GM06990 (cell line): ENCODE data around the gene SPNS2.
"Not testable (repeated sequence)": the region's sequence is repeated elsewhere in the genome, so short reads cannot be mapped to it uniquely, and the experiment has no call there.

ENCODE experiments used
- DNase-seq: peaks from one replicate; pipeline ENCODE4 v3.0.0-alpha.2; 2011; ENCODE audit not compliant: insufficient read length; ENCODE audit errors: extremely low read depth
- H3K27me3 ChIP-seq: replicated peaks from 2 replicates; pipeline ENCODE4 v1.6.0; 2011; ENCODE audit warnings: low read length; ENCODE audit not compliant: control insufficient read depth, insufficient read depth
- H3K36me3 ChIP-seq: 2 replicates; pipeline ENCODE4 v1.5.1; 2011; ENCODE audit warnings: low read length; ENCODE audit not compliant: control insufficient read depth, insufficient read depth
- H3K4me3 ChIP-seq: replicated peaks from 2 replicates; pipeline ENCODE4 v1.5.1; 2011; ENCODE audit warnings: low read depth, mild to moderate bottlenecking, control low read depth, low read length
- CTCF ChIP-seq: IDR thresholded peaks from 2 replicates; pipeline ENCODE4 v1.5.1; 2011; ENCODE audit warnings: low read length, control low read depth, mild to moderate bottlenecking, inconsistent platforms; ENCODE audit not compliant: insufficient read depth, poor library complexity, severe bottlenecking

SPNS2 gene

DNA sequence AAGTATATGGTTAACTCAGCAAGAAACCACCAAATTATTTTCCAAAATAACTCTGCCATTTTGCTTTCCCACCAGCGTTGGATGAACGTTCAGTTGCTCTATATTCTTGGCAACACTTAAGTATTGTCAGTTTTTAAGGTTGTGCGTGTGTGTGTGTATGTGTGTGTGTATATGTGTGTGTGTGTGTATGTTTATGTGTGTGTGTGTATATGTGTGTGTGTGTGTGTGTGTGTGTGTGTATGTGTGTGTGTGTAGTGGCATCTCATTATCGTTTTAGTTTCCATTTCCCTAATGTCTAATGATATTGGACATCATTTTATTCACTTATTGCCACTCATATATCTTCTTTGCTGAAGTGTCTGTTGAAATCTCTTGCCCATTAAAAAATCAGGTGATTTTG is 74.4 kb downstream of the SPNS2 start:
- no peak for DNase-seq
- H3K36me3 ChIP-seq = no peaks in the 10 kb centered on the region
- no peak for TF ChIP-seq CTCF
- H3K27me3 ChIP-seq = no peaks in the 10 kb centered on the region
- no peak overlapping the region for H3K4me3 ChIP-seq

GRCh38 chr17:4573669-4574068 is 75.0 kb downstream of the SPNS2 start:
- no peak overlapping the region for H3K4me3 ChIP-seq
- no peak for DNase-seq
- H3K36me3 ChIP-seq = no peaks in the 10 kb centered on the region
- no peaks in the 10 kb centered on the region for H3K27me3 ChIP-seq
- no peak for TF ChIP-seq CTCF

DNA sequence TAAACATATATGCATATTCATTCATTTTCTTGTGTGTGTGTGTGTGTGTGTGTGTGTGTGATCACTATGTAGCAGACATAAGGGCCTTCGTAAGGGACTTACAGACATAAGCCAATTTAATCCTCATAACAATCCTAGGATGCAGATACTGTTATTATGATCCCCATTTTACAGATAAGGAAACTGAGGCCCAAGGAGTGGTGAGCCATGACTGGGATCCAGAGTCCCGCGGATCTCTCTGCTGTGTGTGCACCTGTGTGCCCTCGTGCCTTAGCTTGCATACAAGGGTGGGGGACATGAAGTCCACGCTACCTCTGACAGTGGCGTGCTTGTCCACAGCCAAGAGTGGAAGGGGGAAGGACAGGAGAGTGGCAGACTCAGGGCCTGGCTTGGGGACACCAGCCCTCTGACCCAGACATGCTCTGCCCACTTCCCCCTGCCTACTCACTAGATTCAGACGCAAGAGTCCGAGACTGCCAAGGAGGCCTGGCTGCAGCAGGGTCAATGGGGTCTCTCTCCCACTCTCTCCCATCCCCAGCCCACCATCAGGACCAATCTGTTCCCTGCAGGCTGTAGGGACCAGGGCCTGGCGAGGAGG is 75.9 kb downstream of the SPNS2 start:
- no peaks in the 10 kb centered on the region for H3K36me3 ChIP-seq
- H3K4me3 ChIP-seq = no peak overlapping the region
- no peaks in the 10 kb centered on the region for H3K27me3 ChIP-seq
- no peak for TF ChIP-seq CTCF
- no peak for DNase-seq

GRCh38 chr17:4576161-4576558 is 77.5 kb downstream of the SPNS2 start:
- Histone ChIP-seq H3K36me3 (no peaks in the 10 kb centered on the region), H3K4me3 (no peak overlapping the region), H3K27me3 (no peaks in the 10 kb centered on the region)
- DNase-seq = no peak
- no peak for TF ChIP-seq CTCF

DNA sequence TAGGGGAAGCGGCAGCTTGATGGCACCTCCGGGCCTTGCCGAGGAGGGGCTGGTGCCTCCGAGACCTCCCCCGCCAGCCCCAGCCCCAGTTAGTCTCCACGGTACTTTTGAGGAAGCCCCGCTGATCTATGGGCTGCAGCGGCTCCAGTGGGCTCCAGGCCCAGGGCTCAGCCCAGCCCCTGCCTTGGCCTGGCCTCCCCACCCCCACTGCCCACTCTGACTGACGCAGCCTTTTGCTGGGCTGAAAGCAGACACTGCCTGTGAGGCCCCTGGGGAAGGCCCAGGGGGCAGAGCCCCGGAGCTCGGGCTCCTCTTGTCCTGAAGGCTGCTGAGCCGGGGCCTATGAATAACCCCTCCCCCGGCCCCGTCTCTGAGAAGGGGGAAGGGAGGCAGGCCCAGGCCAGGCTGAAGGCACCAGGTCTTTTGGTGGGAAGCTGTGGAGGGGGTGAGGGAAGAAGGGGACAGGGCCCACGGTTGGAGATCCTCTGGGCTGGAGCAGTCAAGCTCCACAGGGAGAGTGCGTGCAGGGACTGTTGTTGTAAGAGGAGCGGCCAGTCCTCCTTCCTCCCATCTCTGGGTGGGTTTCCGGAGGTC is 78.1 kb downstream of the SPNS2 start:
- Histone ChIP-seq H3K36me3 (no peaks in the 10 kb centered on the region), H3K27me3 (no peaks in the 10 kb centered on the region; the same call in 1 of the 2 replicates), H3K4me3 (no peak overlapping the region)
- TF ChIP-seq CTCF = no peak
- no peak for DNase-seq

DNA sequence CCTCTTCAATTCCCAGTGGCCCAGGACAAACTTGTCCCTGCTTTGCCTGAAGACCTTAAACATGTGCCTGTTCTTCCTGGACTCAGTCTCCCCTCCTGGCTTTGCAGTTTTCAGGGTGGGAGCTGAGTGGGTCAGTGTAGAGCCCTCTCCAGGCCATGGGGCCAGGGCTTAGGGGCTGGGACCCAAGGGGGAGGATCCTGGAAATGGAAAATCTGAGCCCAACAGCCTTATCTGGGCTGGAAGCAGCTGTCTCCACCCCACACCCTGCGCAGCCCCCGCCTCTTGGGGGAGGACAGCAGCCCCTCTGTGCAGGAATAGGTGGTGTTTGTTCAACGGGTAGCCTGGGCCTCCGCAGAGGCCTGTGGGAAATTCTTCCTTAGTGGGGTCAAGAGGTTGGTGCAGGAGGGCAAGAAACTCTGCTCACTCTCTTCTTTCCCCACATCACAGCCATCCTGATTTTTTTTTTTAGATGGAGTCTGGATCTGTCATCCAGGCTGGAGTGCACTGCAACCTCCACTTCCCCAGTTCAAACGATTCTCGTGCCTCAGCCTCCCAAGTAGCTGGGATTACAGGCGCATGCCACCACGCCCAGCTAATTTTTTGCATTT is 78.8 kb downstream of the SPNS2 start:
- Histone ChIP-seq H3K4me3 (no peak overlapping the region), H3K36me3 (no peaks in the 10 kb centered on the region), H3K27me3 (no peaks in the 10 kb centered on the region; the same call in 1 of the 2 replicates)
- DNase-seq = no peak
- TF ChIP-seq CTCF = no peak

DNA sequence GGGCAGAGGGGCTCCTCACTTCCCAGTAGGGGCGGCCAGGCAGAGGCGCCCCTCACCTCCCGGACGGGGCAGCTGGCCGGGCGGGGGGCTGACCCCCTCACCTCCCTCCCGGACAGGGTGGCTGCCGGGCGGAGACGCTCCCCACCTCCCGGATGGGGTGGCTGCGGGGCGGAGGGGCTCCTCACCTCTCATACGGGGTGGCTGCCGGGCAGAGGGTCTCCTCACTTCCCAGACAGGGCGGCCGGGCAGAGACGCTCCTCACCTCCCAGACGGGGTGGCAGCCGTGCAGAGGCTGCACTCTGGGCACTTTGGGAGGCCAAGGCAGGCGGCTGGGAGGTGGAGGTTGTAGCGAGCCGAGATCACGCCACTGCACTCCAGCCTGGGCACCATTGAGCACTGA is 79.7 kb downstream of the SPNS2 start:
- not testable (repeated sequence) for H3K27me3 ChIP-seq, DNase-seq, H3K4me3 ChIP-seq

More for the DNA sequence above, 79.7 kb downstream of the SPNS2 start:
- H3K36me3 ChIP-seq = not testable (repeated sequence)
